HCT116 (cell line): ENCODE results near the gene ETS1.

Source experiments
- FOSL1 ChIP-seq: IDR thresholded peaks from 2 replicates; pipeline ENCODE4 v1.6.1; 2012; ENCODE audit warnings: low read depth
- JUND ChIP-seq: IDR thresholded peaks from 2 replicates; pipeline ENCODE4 v1.6.1; 2012
- POLR2A ChIP-seq: IDR thresholded peaks from 2 replicates; pipeline ENCODE4 v1.7.0; 2011; ENCODE audit warnings: borderline replicate concordance; ENCODE audit not compliant: insufficient read depth, insufficient read length; ENCODE audit errors: extremely low read depth
- RAD21 ChIP-seq: IDR thresholded peaks from 2 replicates; pipeline ENCODE4 v1.6.1; 2012; ENCODE audit warnings: low read depth, mild to moderate bottlenecking
- ZNF274 ChIP-seq: fragments of 200-500 bp; sonication (Bioruptor generic); IDR thresholded peaks from 2 replicates; pipeline ENCODE4 v1.6.1; 2014; ENCODE audit warnings: mild to moderate bottlenecking, low read depth, low read length, inconsistent platforms
- TF ChIP-seq, protein P1 (sequence below), 3 experiments: fragments of 200-600 bp in 1 of 3; sonication (generic) in 1 of 3; IDR thresholded peaks in 2 of 3; conservative IDR thresholded peaks in 1 of 3; 2 replicates each; pipeline ENCODE4 v1.5.1; 2012 to 2017; ENCODE audit warnings: low read depth in 2 of 3, low read length in 2 of 3, antibody characterized with exemption in 1 of 3, borderline replicate concordance in 1 of 3, control low read depth in 1 of 3, mild to moderate bottlenecking in 1 of 3, mixed read lengths in 1 of 3, mixed run types in 1 of 3, moderate library complexity in 1 of 3; ENCODE audit not compliant: insufficient read depth in 1 of 3

DNA sequence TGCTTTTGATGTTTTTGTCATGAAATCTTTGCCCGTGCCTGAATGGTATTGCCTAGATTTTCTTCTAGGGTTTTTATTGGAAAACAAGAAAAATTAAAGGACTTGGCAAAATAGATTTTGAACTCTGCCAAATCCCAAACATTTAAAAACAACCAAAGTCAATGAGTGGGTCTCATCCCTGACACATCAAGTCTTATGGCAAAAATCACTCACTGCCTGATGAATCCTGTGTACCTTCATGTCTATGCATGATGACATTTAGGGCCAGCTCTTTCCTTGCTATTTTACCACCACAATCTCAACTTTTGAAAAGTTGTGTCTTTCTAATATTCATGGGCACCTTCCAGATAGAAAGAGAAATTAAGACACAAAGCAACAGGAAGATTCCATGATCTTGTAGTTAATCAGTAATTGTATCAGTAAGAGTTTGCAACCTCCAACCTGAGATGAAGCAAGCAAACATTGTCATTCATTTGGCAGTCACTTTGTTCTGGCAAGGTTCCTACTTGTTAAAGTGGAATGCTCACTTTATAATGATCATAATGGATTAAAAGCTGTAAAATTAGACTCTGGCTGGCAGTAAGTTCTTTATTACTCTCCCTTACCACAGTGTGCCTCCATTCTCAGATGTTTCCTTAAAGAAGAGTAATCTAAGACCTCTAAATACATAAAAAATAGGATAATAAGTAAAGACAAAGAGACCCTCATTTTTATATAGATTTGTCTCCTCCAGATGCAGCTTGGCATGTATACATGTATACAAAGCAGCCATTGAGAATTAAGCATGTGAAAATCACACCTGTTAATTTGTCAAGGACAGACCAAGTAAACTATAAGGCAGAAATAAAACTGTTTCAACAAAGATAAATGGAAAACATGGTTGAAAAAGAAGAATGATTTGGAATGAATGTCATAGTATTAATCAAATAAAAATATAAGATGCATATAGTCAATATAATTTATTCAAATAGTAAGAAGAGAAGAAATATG is 51.6 kb downstream of the ETS1 start:
- no peak for TF ChIP-seq FOSL1
- TF ChIP-seq ZNF274, result no peak
- TF ChIP-seq, protein P1, sequence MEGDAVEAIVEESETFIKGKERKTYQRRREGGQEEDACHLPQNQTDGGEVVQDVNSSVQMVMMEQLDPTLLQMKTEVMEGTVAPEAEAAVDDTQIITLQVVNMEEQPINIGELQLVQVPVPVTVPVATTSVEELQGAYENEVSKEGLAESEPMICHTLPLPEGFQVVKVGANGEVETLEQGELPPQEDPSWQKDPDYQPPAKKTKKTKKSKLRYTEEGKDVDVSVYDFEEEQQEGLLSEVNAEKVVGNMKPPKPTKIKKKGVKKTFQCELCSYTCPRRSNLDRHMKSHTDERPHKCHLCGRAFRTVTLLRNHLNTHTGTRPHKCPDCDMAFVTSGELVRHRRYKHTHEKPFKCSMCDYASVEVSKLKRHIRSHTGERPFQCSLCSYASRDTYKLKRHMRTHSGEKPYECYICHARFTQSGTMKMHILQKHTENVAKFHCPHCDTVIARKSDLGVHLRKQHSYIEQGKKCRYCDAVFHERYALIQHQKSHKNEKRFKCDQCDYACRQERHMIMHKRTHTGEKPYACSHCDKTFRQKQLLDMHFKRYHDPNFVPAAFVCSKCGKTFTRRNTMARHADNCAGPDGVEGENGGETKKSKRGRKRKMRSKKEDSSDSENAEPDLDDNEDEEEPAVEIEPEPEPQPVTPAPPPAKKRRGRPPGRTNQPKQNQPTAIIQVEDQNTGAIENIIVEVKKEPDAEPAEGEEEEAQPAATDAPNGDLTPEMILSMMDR (IDR thresholded peaks at IDR 0.05 in 2 of 3, conservative IDR thresholded peaks at IDR 0.05 in 1 of 3; ENCODE audit: borderline replicate concordance in 1 of 3, insufficient read depth in 1 of 3, low read depth in 2 of 3, low read length in 2 of 3), result no peak
- TF ChIP-seq RAD21, result no peak
- TF ChIP-seq POLR2A, result no peak
- no peak for TF ChIP-seq JUND
